COLO668 (cell line): Measurements from ENCODE around the gene MCCD1.

Experiments used
- DNase-seq: peaks from one replicate; lab custom pipeline; 2025; ENCODE audit not compliant: unreplicated experiment; lab: John Stamatoyannopoulos, UW

Gene MCCD1

DNA sequence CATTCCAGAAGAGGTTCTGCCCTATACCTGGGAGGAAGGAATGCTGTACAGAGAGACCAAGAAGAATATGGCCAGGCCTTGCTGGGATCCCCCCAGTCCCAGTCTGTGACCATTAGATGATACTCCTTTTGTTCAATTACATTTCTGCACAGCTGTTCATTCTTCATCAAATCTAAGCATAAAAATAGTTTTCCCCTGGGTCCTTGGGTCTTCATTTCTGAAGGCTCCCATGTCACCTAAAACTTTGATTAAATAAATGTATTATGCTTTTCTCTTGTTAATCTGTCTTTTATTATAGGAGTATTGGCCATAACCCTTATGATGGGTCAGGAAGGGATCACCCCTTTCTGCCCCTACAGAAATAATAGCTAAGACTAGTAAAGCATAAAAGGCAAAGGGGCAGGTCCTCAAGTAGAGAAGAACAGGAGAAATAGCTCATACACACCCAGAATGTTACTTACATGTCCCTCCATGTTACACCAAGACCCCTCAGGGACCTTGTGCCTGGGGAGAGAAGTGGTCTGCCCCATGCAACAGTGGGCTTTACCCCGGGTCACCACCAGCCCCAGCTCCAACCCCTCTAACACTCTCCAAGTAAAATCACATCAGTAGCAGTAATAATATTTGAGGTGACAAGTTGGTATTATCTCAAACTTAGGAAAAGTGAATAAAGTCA is 41.2 kb downstream of the MCCD1 start:
- no peak for DNase-seq

GRCh38 chr6:31572041-31572911 is 43.5 kb downstream of the MCCD1 start, which contains the start of gene LTA:
LTA (plus strand) TSS chr6:31572289; CDS start chr6:31572743, 454 bp downstream.
- no peak for DNase-seq

DNA sequence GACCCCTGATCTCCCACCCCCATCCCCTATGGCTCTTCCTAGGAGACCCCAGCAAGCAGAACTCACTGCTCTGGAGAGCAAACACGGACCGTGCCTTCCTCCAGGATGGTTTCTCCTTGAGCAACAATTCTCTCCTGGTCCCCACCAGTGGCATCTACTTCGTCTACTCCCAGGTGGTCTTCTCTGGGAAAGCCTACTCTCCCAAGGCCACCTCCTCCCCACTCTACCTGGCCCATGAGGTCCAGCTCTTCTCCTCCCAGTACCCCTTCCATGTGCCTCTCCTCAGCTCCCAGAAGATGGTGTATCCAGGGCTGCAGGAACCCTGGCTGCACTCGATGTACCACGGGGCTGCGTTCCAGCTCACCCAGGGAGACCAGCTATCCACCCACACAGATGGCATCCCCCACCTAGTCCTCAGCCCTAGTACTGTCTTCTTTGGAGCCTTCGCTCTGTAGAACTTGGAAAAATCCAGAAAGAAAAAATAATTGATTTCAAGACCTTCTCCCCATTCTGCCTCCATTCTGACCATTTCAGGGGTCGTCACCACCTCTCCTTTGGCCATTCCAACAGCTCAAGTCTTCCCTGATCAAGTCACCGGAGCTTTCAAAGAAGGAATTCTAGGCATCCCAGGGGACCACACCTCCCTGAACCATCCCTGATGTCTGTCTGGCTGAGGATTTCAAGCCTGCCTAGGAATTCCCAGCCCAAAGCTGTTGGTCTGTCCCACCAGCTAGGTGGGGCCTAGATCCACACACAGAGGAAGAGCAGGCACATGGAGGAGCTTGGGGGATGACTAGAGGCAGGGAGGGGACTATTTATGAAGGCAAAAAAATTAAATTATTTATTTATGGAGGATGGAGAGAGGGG is 44.7 kb downstream of the MCCD1 start:
- DNase-seq = no peak

GRCh38 chr6:31574106-31575061 is 45.6 kb downstream of the MCCD1 start:
- DNase-seq = no peak

DNA sequence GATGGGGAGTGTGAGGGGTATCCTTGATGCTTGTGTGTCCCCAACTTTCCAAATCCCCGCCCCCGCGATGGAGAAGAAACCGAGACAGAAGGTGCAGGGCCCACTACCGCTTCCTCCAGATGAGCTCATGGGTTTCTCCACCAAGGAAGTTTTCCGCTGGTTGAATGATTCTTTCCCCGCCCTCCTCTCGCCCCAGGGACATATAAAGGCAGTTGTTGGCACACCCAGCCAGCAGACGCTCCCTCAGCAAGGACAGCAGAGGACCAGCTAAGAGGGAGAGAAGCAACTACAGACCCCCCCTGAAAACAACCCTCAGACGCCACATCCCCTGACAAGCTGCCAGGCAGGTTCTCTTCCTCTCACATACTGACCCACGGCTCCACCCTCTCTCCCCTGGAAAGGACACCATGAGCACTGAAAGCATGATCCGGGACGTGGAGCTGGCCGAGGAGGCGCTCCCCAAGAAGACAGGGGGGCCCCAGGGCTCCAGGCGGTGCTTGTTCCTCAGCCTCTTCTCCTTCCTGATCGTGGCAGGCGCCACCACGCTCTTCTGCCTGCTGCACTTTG is 46.7 kb downstream of the MCCD1 start, which contains the start of gene TNF:
TNF (plus strand) TSS at position 231 of the 567 bp plus-strand sequence; CDS start at position 408, 177 bp downstream.
- DNase-seq = no peak

GRCh38 chr6:31575952-31576685 is 47.4 kb downstream of the MCCD1 start:
- DNase-seq = no peak

GRCh38 chr6:31576897-31577578 is 48.3 kb downstream of the MCCD1 start:
- DNase-seq = no peak

DNA sequence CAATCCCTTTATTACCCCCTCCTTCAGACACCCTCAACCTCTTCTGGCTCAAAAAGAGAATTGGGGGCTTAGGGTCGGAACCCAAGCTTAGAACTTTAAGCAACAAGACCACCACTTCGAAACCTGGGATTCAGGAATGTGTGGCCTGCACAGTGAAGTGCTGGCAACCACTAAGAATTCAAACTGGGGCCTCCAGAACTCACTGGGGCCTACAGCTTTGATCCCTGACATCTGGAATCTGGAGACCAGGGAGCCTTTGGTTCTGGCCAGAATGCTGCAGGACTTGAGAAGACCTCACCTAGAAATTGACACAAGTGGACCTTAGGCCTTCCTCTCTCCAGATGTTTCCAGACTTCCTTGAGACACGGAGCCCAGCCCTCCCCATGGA is 48.8 kb downstream of the MCCD1 start:
- no peak for DNase-seq

DNA sequence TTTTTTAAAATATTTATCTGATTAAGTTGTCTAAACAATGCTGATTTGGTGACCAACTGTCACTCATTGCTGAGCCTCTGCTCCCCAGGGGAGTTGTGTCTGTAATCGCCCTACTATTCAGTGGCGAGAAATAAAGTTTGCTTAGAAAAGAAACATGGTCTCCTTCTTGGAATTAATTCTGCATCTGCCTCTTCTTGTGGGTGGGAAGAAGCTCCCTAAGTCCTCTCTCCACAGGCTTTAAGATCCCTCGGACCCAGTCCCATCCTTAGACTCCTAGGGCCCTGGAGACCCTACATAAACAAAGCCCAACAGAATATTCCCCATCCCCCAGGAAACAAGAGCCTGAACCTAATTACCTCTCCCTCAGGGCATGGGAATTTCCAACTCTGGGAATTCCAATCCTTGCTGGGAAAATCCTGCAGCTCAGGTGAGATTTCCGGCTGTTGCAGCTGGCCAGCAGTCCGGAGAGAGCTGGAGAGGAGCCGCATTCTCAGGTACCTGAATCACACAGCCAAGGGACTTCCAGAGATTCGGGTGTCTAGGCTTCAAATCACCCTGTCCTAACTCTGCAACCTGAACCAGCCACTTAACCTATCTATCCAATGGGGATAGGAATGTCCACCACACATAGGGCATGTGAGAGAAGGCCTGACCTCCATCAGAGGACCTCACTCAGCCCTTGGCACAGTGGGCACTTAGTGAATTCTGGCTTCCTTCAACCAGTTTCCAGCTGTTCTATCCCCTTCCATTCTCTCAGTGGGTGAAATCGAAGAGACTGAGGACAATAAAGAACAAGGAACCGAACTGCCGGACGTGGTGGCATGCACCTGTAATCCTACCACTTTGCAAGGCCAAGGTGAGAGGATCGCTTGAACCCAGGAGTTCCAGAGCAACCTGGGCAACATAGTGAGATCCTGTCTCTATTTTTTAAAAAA is 49.7 kb downstream of the MCCD1 start:
- DNase-seq = no peak

DNA sequence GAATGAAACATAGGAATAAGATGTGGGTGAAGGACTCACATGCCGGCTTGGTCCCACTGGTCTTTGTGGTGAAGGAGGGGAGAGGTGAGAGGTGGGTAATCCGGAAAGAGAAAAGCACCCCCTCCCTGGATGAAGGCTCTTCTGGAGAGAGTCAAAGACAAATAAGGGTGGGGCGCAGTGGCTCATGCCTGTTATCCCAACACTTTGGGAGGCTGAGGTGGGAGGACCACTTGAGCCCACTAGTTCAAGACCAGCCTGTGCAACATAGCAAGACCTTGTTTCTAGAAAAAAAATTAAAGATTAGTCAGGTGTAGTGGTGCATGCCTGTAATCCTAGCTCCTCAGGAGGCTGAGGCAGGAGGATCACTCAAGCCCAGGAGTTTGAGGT is 50.4 kb downstream of the MCCD1 start:
- no peak for DNase-seq
